Mesothelial cell of epicardium (in vitro differentiated cells): ENCODE results near the gene ALDH1B1. TPM values are rescaled to one million over a fixed set of nuclear protein-coding genes. Genes with fewer than 3 reads are reported as not detected.

Experiments
- DNase-seq, 2 experiments: peaks; one replicate each; pipeline ENCODE4 v3.0.0; 2021; ENCODE audit warnings: low spot score in 2 of 2; ENCODE audit not compliant: unreplicated experiment in 2 of 2
- H3K27ac Mint-ChIP-seq: 2 replicates; pipeline ENCODE4 v1.8.0; 2021; ENCODE audit warnings: mixed read lengths
- H3K27me3 Mint-ChIP-seq: 2 replicates; pipeline ENCODE4 v1.8.0; 2021; ENCODE audit warnings: low read depth, mixed read lengths
- H3K36me3 Mint-ChIP-seq: 2 replicates; pipeline ENCODE4 v1.8.0; 2021; ENCODE audit warnings: mixed read lengths
- H3K4me1 Mint-ChIP-seq: 2 replicates; pipeline ENCODE4 v1.8.0; 2021; ENCODE audit warnings: mixed read lengths
- H3K4me3 Mint-ChIP-seq: 2 replicates; pipeline ENCODE4 v1.8.0; 2021; ENCODE audit warnings: mild to moderate bottlenecking, moderate library complexity, mixed read lengths
- H3K9me3 Mint-ChIP-seq: 2 replicates; pipeline ENCODE4 v1.8.0; 2021; ENCODE audit warnings: mixed read lengths
- CTCF ChIP-seq: fragments of 200-600 bp; sonication (generic); IDR thresholded peaks from one replicate; pipeline ENCODE4 v1.5.0; 2021; ENCODE audit warnings: antibody characterized with exemption; ENCODE audit not compliant: unreplicated experiment
- total RNA-seq: library from RNA; stranded (reverse); gene quantifications from 3 replicates; pipeline ENCODE4 v1.2.1, GENCODE V29; 2021

ALDH1B1 gene
- total RNA-seq, 1 donor from 2014 or later = 17.5 TPM

GRCh38 chr9:38386319-38386895 lies 6.1 kb upstream of the ALDH1B1 start:
- H3K4me3 Mint-ChIP-seq = no peak overlapping the region
- H3K36me3 Mint-ChIP-seq = no peaks in the 10 kb centered on the region
- no peaks in the 10 kb centered on the region for H3K27me3 Mint-ChIP-seq
- no peak for TF ChIP-seq CTCF
- DNase-seq = no peak
- peaks cover 14% of the 10 kb centered on the region for H3K9me3 Mint-ChIP-seq
- no peak overlapping the region for H3K27ac Mint-ChIP-seq
- peaks cover 4% of the 10 kb centered on the region for H3K4me1 Mint-ChIP-seq

DNA sequence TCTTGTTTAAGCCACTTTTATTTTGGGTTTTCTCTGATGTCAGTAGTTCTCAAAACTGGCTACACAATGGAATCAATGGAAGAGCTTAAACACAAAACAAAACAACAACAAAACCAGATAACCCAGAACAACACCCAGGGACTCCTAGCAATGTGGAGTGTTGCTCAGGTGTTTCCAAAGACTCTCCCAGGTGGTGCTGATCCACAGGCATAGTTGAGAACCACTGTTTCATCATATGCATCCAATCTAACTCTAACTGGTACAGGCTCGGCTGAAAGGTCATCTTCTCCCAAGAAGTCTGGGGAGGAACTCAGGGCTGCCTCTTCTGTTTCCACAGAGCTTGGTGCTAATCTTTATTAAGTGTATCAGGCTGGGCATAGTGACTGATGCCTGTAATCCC lies 5.4 kb upstream of the ALDH1B1 start:
- no peak overlapping the region for H3K27ac Mint-ChIP-seq
- peaks cover 6% of the 10 kb centered on the region for H3K4me1 Mint-ChIP-seq
- H3K4me3 Mint-ChIP-seq = no peak overlapping the region
- no peaks in the 10 kb centered on the region for H3K36me3 Mint-ChIP-seq
- no peak for TF ChIP-seq CTCF
- no peaks in the 10 kb centered on the region for H3K27me3 Mint-ChIP-seq
- DNase-seq = no peak
- peaks cover 14% of the 10 kb centered on the region for H3K9me3 Mint-ChIP-seq

- Mint-ChIP-seq H3K4me1 (peaks cover 7% of the 10 kb centered on the region), H3K27me3 (no peaks in the 10 kb centered on the region), H3K9me3 (peaks cover 14% of the 10 kb centered on the region), H3K4me3 (no peak overlapping the region), H3K36me3 (no peaks in the 10 kb centered on the region), H3K27ac (no peak overlapping the region)
- TF ChIP-seq CTCF = no peak
- no peak for DNase-seq
Observed at GRCh38 chr9:38387751-38388150, 4.8 kb upstream of the ALDH1B1 start.

- DNase-seq = no peak
- no peak for TF ChIP-seq CTCF
- H3K36me3 Mint-ChIP-seq = no peaks in the 10 kb centered on the region
- H3K27ac Mint-ChIP-seq = no peak overlapping the region
- H3K4me3 Mint-ChIP-seq = no peak overlapping the region
- H3K9me3 Mint-ChIP-seq = peaks cover 14% of the 10 kb centered on the region
- peaks cover 13% of the 10 kb centered on the region for H3K4me1 Mint-ChIP-seq
- no peaks in the 10 kb centered on the region for H3K27me3 Mint-ChIP-seq
Observed at GRCh38 chr9:38388283-38389223, 3.9 kb upstream of the ALDH1B1 start.

DNA sequence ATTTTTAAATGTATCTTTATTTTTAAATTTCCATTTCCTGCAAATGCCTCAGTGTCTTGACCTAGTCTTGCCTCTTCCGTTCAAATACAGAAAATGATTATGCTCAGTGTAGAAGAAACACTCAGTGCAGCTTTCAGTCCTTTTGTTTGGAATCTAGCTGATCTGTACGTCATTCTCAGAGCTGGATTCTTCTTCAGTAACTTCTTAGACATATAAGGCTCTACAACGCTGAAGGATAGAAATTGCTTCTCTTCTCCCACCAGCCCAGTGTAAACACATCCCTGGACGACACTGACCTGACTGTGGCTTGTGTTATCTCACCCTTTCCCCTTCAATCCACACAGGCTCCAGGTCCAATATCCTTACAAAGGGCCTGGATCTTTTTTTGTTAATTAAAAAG lies 3.2 kb upstream of the ALDH1B1 start:
- DNase-seq = no peak
- no peak overlapping the region for H3K4me3 Mint-ChIP-seq
- peaks cover 18% of the 10 kb centered on the region for H3K4me1 Mint-ChIP-seq

More for the DNA sequence above, 3.2 kb upstream of the ALDH1B1 start:
- peak overlapping the region; percentile 39 for H3K27ac Mint-ChIP-seq
- no peaks in the 10 kb centered on the region for H3K27me3 Mint-ChIP-seq
- TF ChIP-seq CTCF = no peak
- no peaks in the 10 kb centered on the region for H3K36me3 Mint-ChIP-seq
- H3K9me3 Mint-ChIP-seq = peaks cover 13% of the 10 kb centered on the region
